Measurements from ENCODE around the gene SEPTIN12. TPM values are rescaled to one million over a fixed set of nuclear protein-coding genes. Genes with fewer than 3 reads are reported as not detected.
A peak's percentile ranks its signal among the peaks of the same experiment; 100 is the strongest.

Gene SEPTIN12
- total and polyA plus RNA-seq, 11 donors: 0.32 TPM; not detected in 10

GRCh38 chr16:4811242-4811641 is 23.1 kb upstream of the SEPTIN12 start:
- H3K27me3 ChIP-seq: no peaks in the 10 kb centered on the region
- H3K27ac ChIP-seq: peak overlapping the region in 3 of 12 donors; percentile 78 to 89 (median 86)
- peaks cover 0 to 100% (median 93%) of the 10 kb centered on the region in 9 donors for H3K36me3 ChIP-seq
- H3K4me1 ChIP-seq: peaks cover 0 to 19% (median 2%) of the 10 kb centered on the region in 12 donors
- H3K4me3 ChIP-seq: no peak overlapping the region
- 94 to 96% (median 95%) methylated on average over 3 of the region's 3 CpGs for WGBS, 4 donors
- TF ChIP-seq POLR2A (IDR thresholded peaks at IDR 0.05): no peak
- TF ChIP-seq, protein P1, sequence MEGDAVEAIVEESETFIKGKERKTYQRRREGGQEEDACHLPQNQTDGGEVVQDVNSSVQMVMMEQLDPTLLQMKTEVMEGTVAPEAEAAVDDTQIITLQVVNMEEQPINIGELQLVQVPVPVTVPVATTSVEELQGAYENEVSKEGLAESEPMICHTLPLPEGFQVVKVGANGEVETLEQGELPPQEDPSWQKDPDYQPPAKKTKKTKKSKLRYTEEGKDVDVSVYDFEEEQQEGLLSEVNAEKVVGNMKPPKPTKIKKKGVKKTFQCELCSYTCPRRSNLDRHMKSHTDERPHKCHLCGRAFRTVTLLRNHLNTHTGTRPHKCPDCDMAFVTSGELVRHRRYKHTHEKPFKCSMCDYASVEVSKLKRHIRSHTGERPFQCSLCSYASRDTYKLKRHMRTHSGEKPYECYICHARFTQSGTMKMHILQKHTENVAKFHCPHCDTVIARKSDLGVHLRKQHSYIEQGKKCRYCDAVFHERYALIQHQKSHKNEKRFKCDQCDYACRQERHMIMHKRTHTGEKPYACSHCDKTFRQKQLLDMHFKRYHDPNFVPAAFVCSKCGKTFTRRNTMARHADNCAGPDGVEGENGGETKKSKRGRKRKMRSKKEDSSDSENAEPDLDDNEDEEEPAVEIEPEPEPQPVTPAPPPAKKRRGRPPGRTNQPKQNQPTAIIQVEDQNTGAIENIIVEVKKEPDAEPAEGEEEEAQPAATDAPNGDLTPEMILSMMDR (IDR thresholded peaks at IDR 0.05): no peak
- DNase-seq: no peak
- no peaks in the 10 kb centered on the region for H3K9me3 ChIP-seq
- intact Hi-C loops (cut with DNase I): loop anchor here in 1 of 10 donors (5.0 kb wide), 1 partner anchor 36 kb away; the partner anchor contains the start of genes GLYR1 and UBN1
- no peak for ATAC-seq

DNA sequence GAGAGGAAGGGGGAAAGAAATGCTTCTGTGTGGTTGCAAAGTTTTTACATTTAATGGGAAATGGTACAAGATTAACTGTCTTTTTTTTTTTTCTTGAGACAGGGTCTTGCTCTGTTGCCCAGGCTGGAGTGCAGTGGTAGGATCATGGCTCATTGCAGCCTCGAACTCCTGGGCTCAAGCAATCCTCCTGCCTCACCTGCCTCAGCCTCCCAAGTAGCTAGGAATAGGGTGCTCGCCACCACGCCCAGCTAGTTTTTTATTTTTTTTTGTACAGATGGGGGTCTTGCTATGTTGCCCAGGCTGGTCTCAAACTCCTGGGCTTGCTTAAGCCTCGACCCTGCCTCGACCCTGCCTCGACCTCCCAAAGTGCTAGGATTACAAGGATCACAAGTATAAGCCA is 18.1 kb upstream of the SEPTIN12 start:
- no peaks in the 10 kb centered on the region for H3K9me3 ChIP-seq
- intact Hi-C loops (cut with DNase I): loop anchor here in 4 of 10 donors (5.0 to 10.0 kb wide), 2 partner anchors 41 to 149 kb away; partner anchors contain the start of genes SEC14L5 (in 3 of the 4), GLYR1 (in 1 of the 4) and UBN1 (in 1 of the 4)
- H3K4me3 ChIP-seq: no peak overlapping the region
- ATAC-seq (no peak), DNase-seq (no peak)
- peak overlapping the region in 3 of 12 donors; percentile 41 to 84 (median 61) for H3K27ac ChIP-seq
- H3K4me1 ChIP-seq: peaks cover 0 to 33% (median 14%) of the 10 kb centered on the region in 12 donors
- TF ChIP-seq POLR2A (IDR thresholded peaks at IDR 0.05): no peak
- TF ChIP-seq, protein P1 (IDR thresholded peaks at IDR 0.05): no peak
- WGBS, 4 donors: 96 to 97% (median 97%) methylated on average over 6 of the region's 6 CpGs
- H3K36me3 ChIP-seq: peaks cover 0 to 72% (median 66%) of the 10 kb centered on the region in 9 donors
- no peaks in the 10 kb centered on the region for H3K27me3 ChIP-seq

DNA sequence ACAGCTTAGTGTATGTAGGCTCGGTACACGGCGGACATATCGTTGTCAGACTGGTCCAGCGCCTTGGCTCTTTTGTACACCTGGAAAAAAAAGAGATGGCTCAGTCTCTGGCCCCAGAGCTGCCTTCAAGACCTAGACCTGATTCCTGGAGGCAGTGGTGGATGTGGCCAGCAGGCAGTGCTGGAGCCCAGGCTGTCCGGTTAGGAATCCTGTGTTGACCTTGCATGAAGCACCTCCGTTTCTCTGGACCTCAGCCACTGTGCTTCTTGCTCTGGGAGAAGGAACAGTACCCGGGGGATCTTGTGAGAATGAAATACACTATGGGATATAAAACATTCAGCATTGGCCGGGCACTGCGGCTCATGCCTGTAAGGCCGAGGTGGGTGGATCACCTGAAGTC is 17.1 kb upstream of the SEPTIN12 start:
- H3K4me1 ChIP-seq: peaks cover 0 to 44% (median 22%) of the 10 kb centered on the region in 12 donors
- H3K4me3 ChIP-seq: no peak overlapping the region
- no peaks in the 10 kb centered on the region for H3K9me3 ChIP-seq
- ATAC-seq: peak; percentile 19 to 48 (median 29)
- intact Hi-C loops (cut with DNase I): loop anchor here in 4 of 10 donors (5.0 to 10.0 kb wide), 2 partner anchors 42 to 150 kb away; partner anchors contain the start of genes SEC14L5 (in 3 of the 4), GLYR1 (in 1 of the 4) and UBN1 (in 1 of the 4)
- TF ChIP-seq POLR2A (IDR thresholded peaks at IDR 0.05): no peak
- TF ChIP-seq, protein P1 (IDR thresholded peaks at IDR 0.05): peak in 9 of 12 donors; percentile 20 to 49 (median 35)
- peak; percentile 47 to 81 (median 67) for DNase-seq
- H3K27me3 ChIP-seq: no peaks in the 10 kb centered on the region
- peak overlapping the region in 11 of 12 donors; percentile 8 to 92 (median 61) for H3K27ac ChIP-seq
- peaks cover 0 to 62% (median 55%) of the 10 kb centered on the region in 9 donors for H3K36me3 ChIP-seq
- WGBS, 4 donors: 52 to 61% (median 58%) methylated on average over 11 of the region's 11 CpGs

- ATAC-seq (peak in 1 of 4 donors; percentile 0), DNase-seq (no peak)
- Histone ChIP-seq H3K9me3 (no peaks in the 10 kb centered on the region), H3K27ac (peak overlapping the region in 9 of 12 donors; percentile 41 to 96 (median 63)), H3K4me1 (peaks cover 0 to 50% (median 25%) of the 10 kb centered on the region in 12 donors), H3K27me3 (no peaks in the 10 kb centered on the region), H3K4me3 (no peak overlapping the region), H3K36me3 (peaks cover 0 to 56% (median 49%) of the 10 kb centered on the region in 9 donors)
- no peak for TF ChIP-seq POLR2A (IDR thresholded peaks at IDR 0.05)
- TF ChIP-seq, protein P1 (IDR thresholded peaks at IDR 0.05): no peak
- WGBS, 4 donors: 63 to 78% (median 70%) methylated on average over 26 of the region's 26 CpGs
- intact Hi-C loops (cut with DNase I): loop anchor here in 7 of 10 donors (1.0 to 10.0 kb wide), 8 partner anchors 35 to 153 kb away; partner anchors contain the start of genes SEC14L5 (in 4 of the 7), GLYR1 (in 3 of the 7), UBN1 (in 3 of the 7) and ZNF500 (in 2 of the 7)
These were observed 16.0 kb upstream of the SEPTIN12 start for GRCh38 chr16:4803898-4804762.
